H1 (cell line): ENCODE results near the gene CREBBP. TPM values are rescaled to one million over a fixed set of nuclear protein-coding genes. Genes with fewer than 3 reads are reported as not detected.

Experiments used
- CTCF ChIA-PET: fragments of 300-600 bp; sonication (Branson Sonifier 250); formaldehyde crosslinking; loops from one replicate; lab custom pipeline; 2021; ENCODE audit not compliant: partially characterized antibody; lab: Charles Lee
- POLR2A ChIA-PET: fragments of 300-600 bp; sonication (Branson Sonifier 250); formaldehyde crosslinking; loops from one replicate; lab custom pipeline; 2021; ENCODE audit warnings: inconsistent platforms; ENCODE audit not compliant: partially characterized antibody; lab: Charles Lee
- DNase-seq, 2 experiments: peaks; one replicate each; pipeline versions ENCODE4 v3.0.0 to v3.0.0-alpha.2; 2010 to 2022; ENCODE audit warnings: low spot score in 2 of 2, low read depth in 1 of 2, mixed read lengths in 1 of 2
- FAIRE-seq: peaks from 2 replicates; lab custom pipeline; 2011; peaks lifted over from hg19 to GRCh38; lab: Jason Lieb, UNC
- H2AFZ ChIP-seq: 2 replicates; pipeline ENCODE4 v1.8.1; 2012; ENCODE audit warnings: low read length, inconsistent platforms
- H2AK5ac ChIP-seq: 2 replicates; pipeline ENCODE4 v1.6.1; 2013; ENCODE audit warnings: low read depth, low read length
- H2BK120ac ChIP-seq: replicated peaks from 2 replicates; pipeline ENCODE3; 2013; ENCODE audit warnings: low read depth, low read length, inconsistent platforms
- H2BK12ac ChIP-seq: 2 replicates; pipeline ENCODE4 v1.6.1; 2013; ENCODE audit warnings: low read depth, low read length
- H2BK15ac ChIP-seq: 2 replicates; pipeline ENCODE4 v1.6.1; 2013; ENCODE audit warnings: low read length
- H2BK20ac ChIP-seq: 2 replicates; pipeline ENCODE4 v1.6.1; 2013; ENCODE audit warnings: low read length
- H2BK5ac ChIP-seq: 2 replicates; pipeline ENCODE4 v1.6.1; 2013; ENCODE audit warnings: low read depth, low read length
- H3K14ac ChIP-seq: 2 replicates; pipeline ENCODE4 v1.6.1; 2013; ENCODE audit warnings: inconsistent platforms; ENCODE audit not compliant: insufficient read length
- H3K18ac ChIP-seq: 2 replicates; pipeline ENCODE4 v1.6.1; 2013; ENCODE audit warnings: low read length; ENCODE audit errors: extremely low read depth
- H3K23ac ChIP-seq: 2 replicates; pipeline ENCODE4 v1.6.1; 2013; ENCODE audit warnings: inconsistent platforms; ENCODE audit not compliant: insufficient read length
- H3K23me2 ChIP-seq: 2 replicates; pipeline ENCODE4 v1.6.1; 2013; ENCODE audit warnings: low read depth, low read length
- H3K27ac ChIP-seq: 2 replicates; pipeline ENCODE4 v1.6.1; 2011; ENCODE audit warnings: low read depth, low read length, inconsistent platforms
- H3K27me3 ChIP-seq, 4 experiments: replicated peaks in 1 of 4; 1 replicate in 1 of 4; 2 replicates in 3 of 4; pipeline versions ENCODE4 v1.6.1 to v1.8.1; 2011 to 2013; ENCODE audit warnings: low read length in 3 of 4, mild to moderate bottlenecking in 3 of 4, inconsistent platforms in 2 of 4, mixed read lengths in 2 of 4, moderate library complexity in 1 of 4; ENCODE audit not compliant: control insufficient read depth in 3 of 4, insufficient read depth in 3 of 4; ENCODE audit errors: extremely low read depth in 1 of 4
- H3K36me3 ChIP-seq, 4 experiments: 2 replicates each; pipeline versions ENCODE4 v1.6.1 to v1.8.1; 2011 to 2013; ENCODE audit warnings: mild to moderate bottlenecking in 4 of 4, low read length in 3 of 4, moderate library complexity in 2 of 4, control low read depth in 1 of 4, inconsistent platforms in 1 of 4; ENCODE audit not compliant: insufficient read depth in 4 of 4, control insufficient read depth in 2 of 4
- H3K4ac ChIP-seq: replicated peaks from 2 replicates; pipeline ENCODE3; 2013; ENCODE audit warnings: low read length, low read depth, mixed read lengths, inconsistent platforms; ENCODE audit not compliant: insufficient read length
- H3K4me1 ChIP-seq, 4 experiments: replicated peaks in 1 of 4; 1 replicate in 1 of 4; 2 replicates in 3 of 4; pipeline versions ENCODE4 v1.6.1 to v1.8.1; 2011 to 2013; ENCODE audit warnings: low read length in 3 of 4, inconsistent platforms in 2 of 4, mixed read lengths in 1 of 4; ENCODE audit not compliant: insufficient read depth in 4 of 4, control insufficient read depth in 3 of 4
- H3K4me2 ChIP-seq, 2 experiments: 2 replicates each; pipeline versions ENCODE4 v1.6.1 to v1.8.1; 2011 to 2013; ENCODE audit warnings: low read depth in 2 of 2, low read length in 2 of 2, control low read depth in 1 of 2, inconsistent platforms in 1 of 2, mild to moderate bottlenecking in 1 of 2; ENCODE audit not compliant: insufficient read depth in 1 of 2
- H3K4me3 ChIP-seq, 4 experiments: fragments of 200-600, 300-600 bp in 1 of 4; sonication (generic), shearing (Covaris generic), sonication (Bioruptor Twin) in 1 of 4; 2 replicates each; pipeline versions ENCODE4 v1.5.1 to v1.8.1; 2011 to 2016; ENCODE audit warnings: low read length in 4 of 4, low read depth in 3 of 4, control low read depth in 2 of 4, inconsistent platforms in 2 of 4, mild to moderate bottlenecking in 2 of 4, mixed read lengths in 1 of 4, moderate library complexity in 1 of 4; ENCODE audit not compliant: insufficient read depth in 2 of 4; ENCODE audit errors: extremely low read depth in 1 of 4
- H3K56ac ChIP-seq: replicated peaks from 2 replicates; pipeline ENCODE3; 2013; ENCODE audit warnings: low read depth, mild to moderate bottlenecking, mixed read lengths, low read length, inconsistent platforms; ENCODE audit not compliant: insufficient read length
- H3K79me1 ChIP-seq: 2 replicates; pipeline ENCODE4 v1.6.1; 2013; ENCODE audit warnings: low read depth, low read length, control low read depth
- H3K79me2 ChIP-seq, 2 experiments: 2 replicates each; pipeline versions ENCODE4 v1.6.1 to v1.8.1; 2012 to 2013; ENCODE audit warnings: low read length in 2 of 2, mild to moderate bottlenecking in 2 of 2, inconsistent platforms in 1 of 2; ENCODE audit not compliant: insufficient read depth in 2 of 2, control insufficient read depth in 1 of 2
- H3K9ac ChIP-seq, 4 experiments: replicated peaks in 1 of 4; 1 replicate in 1 of 4; 2 replicates in 3 of 4; pipeline versions ENCODE4 v1.6.1 to v1.8.1; 2011 to 2013; ENCODE audit warnings: low read depth in 3 of 4, low read length in 3 of 4, control low read depth in 2 of 4, mild to moderate bottlenecking in 2 of 4, moderate library complexity in 2 of 4, inconsistent platforms in 1 of 4; ENCODE audit errors: extremely low read depth in 1 of 4
- H3K9me3 ChIP-seq, 2 experiments: 2 replicates each; pipeline versions ENCODE4 v1.6.1 to v1.8.1; 2012 to 2013; ENCODE audit warnings: mild to moderate bottlenecking in 2 of 2, moderate library complexity in 2 of 2, control low read depth in 1 of 2, inconsistent platforms in 1 of 2, low read depth in 1 of 2, low read length in 1 of 2, mixed read lengths in 1 of 2; ENCODE audit not compliant: insufficient read depth in 2 of 2
- H4K20me1 ChIP-seq, 2 experiments: replicated peaks in 1 of 2; 2 replicates each; pipeline versions ENCODE3 to v1.8.1; 2011 to 2013; ENCODE audit warnings: inconsistent platforms in 2 of 2, low read length in 2 of 2, mild to moderate bottlenecking in 1 of 2; ENCODE audit not compliant: insufficient read depth in 2 of 2, control insufficient read depth in 1 of 2
- H4K5ac ChIP-seq: 2 replicates; pipeline ENCODE4 v1.6.1; 2013; ENCODE audit warnings: low read length, low read depth, mixed read lengths, inconsistent platforms; ENCODE audit not compliant: insufficient read length
- H4K8ac ChIP-seq: 2 replicates; pipeline ENCODE4 v1.8.0; 2013; ENCODE audit warnings: mild to moderate bottlenecking, moderate library complexity, low read length, inconsistent platforms; ENCODE audit not compliant: insufficient read depth; ENCODE audit errors: extremely low read depth
- H4K91ac ChIP-seq: replicated peaks from 2 replicates; pipeline ENCODE3; 2013; ENCODE audit warnings: low read length, mixed read lengths, inconsistent platforms; ENCODE audit not compliant: insufficient read length
- CBX8 ChIP-seq: fragments of 300-800, 300-1000 bp; sonication (generic); IDR thresholded peaks from 2 replicates; pipeline ENCODE4 v1.7.1; 2016; ENCODE audit warnings: low read depth, low read length, borderline replicate concordance
- CHD1 ChIP-seq: IDR thresholded peaks from 2 replicates; pipeline ENCODE4 v1.6.1; 2012; ENCODE audit warnings: low read depth, low read length, improper control_type of control experiment
- CREB1 ChIP-seq: IDR thresholded peaks from 2 replicates; pipeline ENCODE4 v1.6.1; 2012; ENCODE audit warnings: inconsistent platforms
- GABPA ChIP-seq: IDR thresholded peaks from 2 replicates; pipeline ENCODE4 v1.6.1; 2011; ENCODE audit warnings: mild to moderate bottlenecking, low read length, moderate library complexity, borderline replicate concordance; ENCODE audit not compliant: insufficient read depth
- JUN ChIP-seq: IDR thresholded peaks from 2 replicates; pipeline ENCODE4 v1.6.1; 2011; ENCODE audit warnings: low read depth, mild to moderate bottlenecking, improper control_type of control experiment, low read length
- JUND ChIP-seq: IDR thresholded peaks from 2 replicates; pipeline ENCODE4 v1.6.1; 2011; ENCODE audit warnings: mild to moderate bottlenecking, improper control_type of control experiment, low read length
- PHF8 ChIP-seq: fragments of 200-600 bp; sonication (generic); conservative IDR thresholded peaks from 2 replicates; pipeline ENCODE4 v1.7.1; 2012; ENCODE audit warnings: low read depth, mild to moderate bottlenecking, inconsistent platforms, low read length, moderate library complexity
- POLR2A ChIP-seq, 2 experiments: IDR thresholded peaks; 1 replicate in 1 of 2; 2 replicates in 1 of 2; pipeline ENCODE4 v1.6.1; 2011; ENCODE audit warnings: low read depth in 2 of 2, low read length in 2 of 2, mild to moderate bottlenecking in 2 of 2; ENCODE audit errors: control extremely low read depth in 1 of 2
- POLR2AphosphoS5 ChIP-seq: IDR thresholded peaks from 2 replicates; pipeline ENCODE4 v1.6.1; 2011; ENCODE audit warnings: low read depth, low read length
- POU5F1 ChIP-seq: IDR thresholded peaks from 2 replicates; pipeline ENCODE4 v1.6.1; 2011; ENCODE audit warnings: low read depth, mild to moderate bottlenecking, low read length, moderate library complexity
- RAD21 ChIP-seq, 2 experiments: IDR thresholded peaks in 1 of 2; conservative IDR thresholded peaks in 1 of 2; 2 replicates each; pipeline ENCODE4 v1.6.1; 2011; ENCODE audit warnings: low read depth in 2 of 2, low read length in 2 of 2, improper control_type of control experiment in 1 of 2, inconsistent platforms in 1 of 2, mild to moderate bottlenecking in 1 of 2, moderate library complexity in 1 of 2
- RFX5 ChIP-seq: IDR thresholded peaks from 2 replicates; pipeline ENCODE4 v1.6.1; 2011; ENCODE audit warnings: low read depth, low read length, improper control_type of control experiment, borderline replicate concordance
- SIRT6 ChIP-seq: IDR thresholded peaks from one replicate; pipeline ENCODE4 v1.7.1; 2012; ENCODE audit warnings: low read length, inconsistent platforms
- SP1 ChIP-seq: IDR thresholded peaks from 2 replicates; pipeline ENCODE4 v1.6.1; 2011; ENCODE audit warnings: low read depth, low read length
- TAF7 ChIP-seq: optimal IDR thresholded peaks from 2 replicates; pipeline ENCODE3; 2011; ENCODE audit warnings: low read depth, mild to moderate bottlenecking, inconsistent platforms, low read length, moderate library complexity, borderline replicate concordance
- ZNF274 ChIP-seq: IDR thresholded peaks from 2 replicates; pipeline ENCODE4 v1.7.0; 2012; ENCODE audit warnings: low read length, borderline replicate concordance; ENCODE audit errors: extremely low read depth
- WGBS, 2 experiments: shearing (Covaris generic) in 1 of 2; methylation state at CpG; one replicate each; pipeline versions ENCODE4 v1.1.6 to v1.1.7; 2013 to 2015; ENCODE audit warnings: low lambda C conversion rate in 2 of 2, mixed read lengths in 2 of 2, inconsistent platforms in 1 of 2, low coverage in 1 of 2, missing lambda C conversion rate in 1 of 2; ENCODE audit not compliant: insufficient replicate concordance in 2 of 2, insufficient coverage in 1 of 2, insufficient read length in 1 of 2; ENCODE audit errors: extremely low coverage in 1 of 2, missing lambda C conversion rate in 1 of 2; 5-methylcytosine and 5-hydroxymethylcytosine counted together
- polyA plus RNA-seq, 7 experiments: library from polyadenylated mRNA; depleted of rRNA in 3 of 7; stranded (reverse) in 5 of 7; unstranded in 2 of 7; fragments of >200 nt in 5 of 7; fragments of 200-250 nt in 2 of 7; gene quantifications; 1 replicate in 5 of 7; 2 replicates in 1 of 7; 4 replicates in 1 of 7; pipeline versions ENCODE4 v1.2.1 to v1.2.3, GENCODE V29; 2011 to 2013; ENCODE audit warnings: missing spikeins in 2 of 7, mixed read lengths in 2 of 7
- total RNA-seq: library from RNA; stranded (reverse); fragmentation: NEBNext Ultra II Directional; extraction: Animal tissue kit (Norgen Biotek cat#: 25700); gene quantifications from 2 replicates; pipeline ENCODE4 v1.2.1, GENCODE V29; 2021

CREBBP gene
- total and polyA plus RNA-seq, 2 of the 8 experiments (the other 6 are each of a cell fraction or from before 2014, with no cell fraction given) = 10.0 to 60.1 TPM

DNA sequence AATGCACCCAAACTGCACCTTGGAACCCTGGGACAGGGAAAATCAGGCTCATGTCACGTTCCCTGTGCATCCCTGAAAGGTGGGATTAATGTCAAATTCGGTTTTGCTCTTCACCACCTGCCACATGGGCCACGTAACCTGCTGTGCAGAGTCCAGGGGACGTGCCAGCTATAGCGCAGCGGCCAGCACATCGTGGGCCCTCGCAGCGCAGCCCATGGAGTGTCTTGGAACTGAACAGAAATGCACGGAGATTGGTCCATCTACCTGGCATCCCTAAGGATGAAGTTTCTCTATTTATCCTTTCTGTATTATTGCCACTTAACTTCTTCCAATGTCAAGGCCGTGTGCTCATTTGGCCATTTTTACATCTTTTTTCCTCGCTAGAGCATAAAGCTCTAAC, 95.1 kb downstream of the CREBBP start:
- H3K4me1 ChIP-seq = no peaks in the 10 kb centered on the region
- H3K4me2 ChIP-seq = no peak overlapping the region
- ChIA-PET CTCF (no interaction called here), POLR2A (no interaction called here)
- H2BK15ac ChIP-seq = no peak overlapping the region
- no peak overlapping the region for H2AFZ ChIP-seq
- no peak overlapping the region for H3K14ac ChIP-seq
- no peak overlapping the region for H2BK5ac ChIP-seq
- H3K79me2 ChIP-seq = peaks cover 0 to 10% of the 10 kb centered on the region in 2 experiments; a peak in 1 of 4 replicates
- H3K27ac ChIP-seq = no peak overlapping the region
- H2BK20ac ChIP-seq = no peak overlapping the region
- 91% methylated on average over 12 of the region's 12 CpGs; no CpG with 5 or more reads in 1 of the 2 experiments for WGBS, 2 experiments
- no peak overlapping the region for H2BK12ac ChIP-seq
- no peak overlapping the region for H2BK120ac ChIP-seq
- H3K4me3 ChIP-seq = no peak overlapping the region
- DNase-seq (no peak), FAIRE-seq (no peak)
- no peak overlapping the region for H4K91ac ChIP-seq
- no peak overlapping the region for H3K56ac ChIP-seq
- no peak overlapping the region for H3K9ac ChIP-seq
- no peak overlapping the region for H4K5ac ChIP-seq
- H3K4ac ChIP-seq = no peak overlapping the region
- H3K27me3 ChIP-seq = no peaks in the 10 kb centered on the region
- H3K23ac ChIP-seq = no peak overlapping the region
- H4K20me1 ChIP-seq = peaks cover 4 to 9% of the 10 kb centered on the region in 2 experiments
- peaks cover 8 to 22% (median 16%) of the 10 kb centered on the region in 4 experiments for H3K36me3 ChIP-seq
- no peak overlapping the region for H4K8ac ChIP-seq
- no peaks in the 10 kb centered on the region for H3K23me2 ChIP-seq
- no peaks in the 10 kb centered on the region for H3K9me3 ChIP-seq
- no peak overlapping the region for H3K18ac ChIP-seq
- no peak overlapping the region for H2AK5ac ChIP-seq
- peaks cover 9% of the 10 kb centered on the region; the same call in 1 of the 2 replicates for H3K79me1 ChIP-seq
- TF ChIP-seq CHD1 (no peak), POLR2AphosphoS5 (no peak), SP1 (no peak), RFX5 (no peak), POU5F1 (no peak), TAF7 (no peak), GABPA (no peak), SIRT6 (no peak), RAD21 (IDR thresholded peaks at IDR 0.05 in 1 of 2, conservative IDR thresholded peaks at IDR 0.05 in 1 of 2; ENCODE audit: low read depth in 2 of 2, low read length in 2 of 2) (no peak), CBX8 (no peak), PHF8 (no peak), JUN (no peak), CREB1 (no peak), JUND (no peak), ZNF274 (no peak), POLR2A (IDR thresholded peaks at IDR 0.05; ENCODE audit: control extremely low read depth in 1 of 2, low read depth in 2 of 2, low read length in 2 of 2) (no peak)
